UCSD-AML1 (cell line): ENCODE data around the gene PKHD1.

ENCODE experiments used
- DNase-seq: peaks from one replicate; lab custom pipeline; 2025; ENCODE audit not compliant: unreplicated experiment; lab: John Stamatoyannopoulos, UW

PKHD1 gene

GRCh38 chr6:52104979-52105378 is 17.6 kb upstream of the PKHD1 start:
- DNase-seq, result no peak

GRCh38 chr6:52103623-52104022 is 16.2 kb upstream of the PKHD1 start:
- DNase-seq, result no peak

- DNase-seq, result no peak
These were observed 15.0 kb upstream of the PKHD1 start for GRCh38 chr6:52102405-52102804.

GRCh38 chr6:52098721-52099120 is 11.3 kb upstream of the PKHD1 start:
- no peak for DNase-seq

- DNase-seq, result peak; percentile 24
These were observed 2.4 kb upstream of the PKHD1 start for GRCh38 chr6:52089758-52090348.

GRCh38 chr6:52086741-52087140 is 672 bp downstream of the PKHD1 start:
- no peak for DNase-seq

- no peak for DNase-seq
These were observed 6.2 kb downstream of the PKHD1 start for GRCh38 chr6:52081237-52081636.

- DNase-seq, result no peak
These were observed 9.3 kb downstream of the PKHD1 start for GRCh38 chr6:52077961-52078625.

- no peak for DNase-seq
These were observed 10.1 kb downstream of the PKHD1 start for GRCh38 chr6:52077180-52077884.

- DNase-seq, result no peak
These were observed 10.6 kb downstream of the PKHD1 start for GRCh38 chr6:52076791-52077179.

GRCh38 chr6:52074716-52075115 is 12.7 kb downstream of the PKHD1 start:
- no peak for DNase-seq

- DNase-seq, result no peak
These were observed 13.3 kb downstream of the PKHD1 start for GRCh38 chr6:52074155-52074554.

GRCh38 chr6:52065621-52066020 is 21.8 kb downstream of the PKHD1 start:
- no peak for DNase-seq

- peak; percentile 75 for DNase-seq
These were observed 23.6 kb downstream of the PKHD1 start for GRCh38 chr6:52063584-52064344.

- DNase-seq, result no peak
These were observed 25.9 kb downstream of the PKHD1 start for GRCh38 chr6:52061481-52061880.

GRCh38 chr6:52059821-52060220 is 27.6 kb downstream of the PKHD1 start:
- DNase-seq, result no peak

- DNase-seq, result no peak
These were observed 32.0 kb downstream of the PKHD1 start for GRCh38 chr6:52055451-52055850.

GRCh38 chr6:52053038-52053695 is 34.2 kb downstream of the PKHD1 start:
- no peak for DNase-seq

- DNase-seq, result no peak
These were observed 37.4 kb downstream of the PKHD1 start for GRCh38 chr6:52050051-52050405.

- no peak for DNase-seq
These were observed 38.0 kb downstream of the PKHD1 start for GRCh38 chr6:52049252-52050050.
